ENCODE measurements around the gene CATSPERZ. TPM values are rescaled to one million over a fixed set of nuclear protein-coding genes. Genes with fewer than 3 reads are reported as not detected.
A peak's percentile ranks its signal among the peaks of the same experiment; 100 is the strongest.
"Not testable (repeated sequence)": the region's sequence is repeated elsewhere in the genome, so short reads cannot be mapped to it uniquely, and the experiment has no call there.

CATSPERZ gene
- total RNA-seq, 1 donor from 2014 or later = not detected

DNA sequence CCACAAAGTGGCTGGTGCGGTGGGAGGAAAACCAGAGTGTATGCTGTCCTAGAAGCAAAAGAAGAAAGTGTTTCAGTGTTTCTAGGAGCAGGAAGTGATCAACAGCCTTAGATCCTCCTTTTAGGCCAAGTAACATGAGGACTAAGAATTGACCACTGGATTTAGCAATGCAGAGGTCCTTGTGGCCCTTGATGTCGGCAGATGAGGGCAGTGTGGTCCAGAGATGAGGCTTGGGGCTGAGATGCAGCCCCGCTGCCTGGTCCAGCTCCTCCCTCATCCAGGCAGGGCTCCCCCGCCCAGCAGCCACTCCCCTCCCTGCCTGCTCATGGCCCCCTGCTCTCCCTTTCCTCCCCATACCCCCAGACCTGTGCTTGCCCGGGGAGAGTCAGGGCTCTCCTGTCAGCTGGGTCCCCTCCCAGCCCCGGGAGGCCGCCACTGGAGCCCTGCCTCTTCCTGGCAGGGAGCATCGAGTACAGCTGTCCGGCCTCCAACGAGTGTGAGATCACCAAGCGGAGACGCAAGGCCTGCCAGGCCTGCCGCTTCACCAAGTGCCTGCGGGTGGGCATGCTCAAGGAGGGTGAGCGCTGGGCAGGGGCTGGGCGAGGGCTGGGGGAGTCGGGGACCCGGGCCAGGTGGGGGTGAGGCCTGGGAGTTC lies 13.5 kb downstream of the CATSPERZ start:
- TF ChIP-seq, protein P1, sequence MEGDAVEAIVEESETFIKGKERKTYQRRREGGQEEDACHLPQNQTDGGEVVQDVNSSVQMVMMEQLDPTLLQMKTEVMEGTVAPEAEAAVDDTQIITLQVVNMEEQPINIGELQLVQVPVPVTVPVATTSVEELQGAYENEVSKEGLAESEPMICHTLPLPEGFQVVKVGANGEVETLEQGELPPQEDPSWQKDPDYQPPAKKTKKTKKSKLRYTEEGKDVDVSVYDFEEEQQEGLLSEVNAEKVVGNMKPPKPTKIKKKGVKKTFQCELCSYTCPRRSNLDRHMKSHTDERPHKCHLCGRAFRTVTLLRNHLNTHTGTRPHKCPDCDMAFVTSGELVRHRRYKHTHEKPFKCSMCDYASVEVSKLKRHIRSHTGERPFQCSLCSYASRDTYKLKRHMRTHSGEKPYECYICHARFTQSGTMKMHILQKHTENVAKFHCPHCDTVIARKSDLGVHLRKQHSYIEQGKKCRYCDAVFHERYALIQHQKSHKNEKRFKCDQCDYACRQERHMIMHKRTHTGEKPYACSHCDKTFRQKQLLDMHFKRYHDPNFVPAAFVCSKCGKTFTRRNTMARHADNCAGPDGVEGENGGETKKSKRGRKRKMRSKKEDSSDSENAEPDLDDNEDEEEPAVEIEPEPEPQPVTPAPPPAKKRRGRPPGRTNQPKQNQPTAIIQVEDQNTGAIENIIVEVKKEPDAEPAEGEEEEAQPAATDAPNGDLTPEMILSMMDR (IDR thresholded peaks at IDR 0.05; ENCODE audit: borderline replicate concordance) = no peak
- H3K4me1 ChIP-seq = peaks cover 68% of the 10 kb centered on the region
- peak overlapping the region; percentile 64 for H3K27ac ChIP-seq (replicated peaks)
- H3K36me3 ChIP-seq = peaks cover 31% of the 10 kb centered on the region
- intact Hi-C loops (cut with micrococcal nuclease) = no loop called here
- H3K9me3 ChIP-seq (replicated peaks) = no peaks in the 10 kb centered on the region
- no peaks in the 10 kb centered on the region for H3K27me3 ChIP-seq (ENCODE audit: low read depth)
- peak overlapping the region; percentile 44 for H3K4me3 ChIP-seq
- peak; percentile 69 for DNase-seq

DNA sequence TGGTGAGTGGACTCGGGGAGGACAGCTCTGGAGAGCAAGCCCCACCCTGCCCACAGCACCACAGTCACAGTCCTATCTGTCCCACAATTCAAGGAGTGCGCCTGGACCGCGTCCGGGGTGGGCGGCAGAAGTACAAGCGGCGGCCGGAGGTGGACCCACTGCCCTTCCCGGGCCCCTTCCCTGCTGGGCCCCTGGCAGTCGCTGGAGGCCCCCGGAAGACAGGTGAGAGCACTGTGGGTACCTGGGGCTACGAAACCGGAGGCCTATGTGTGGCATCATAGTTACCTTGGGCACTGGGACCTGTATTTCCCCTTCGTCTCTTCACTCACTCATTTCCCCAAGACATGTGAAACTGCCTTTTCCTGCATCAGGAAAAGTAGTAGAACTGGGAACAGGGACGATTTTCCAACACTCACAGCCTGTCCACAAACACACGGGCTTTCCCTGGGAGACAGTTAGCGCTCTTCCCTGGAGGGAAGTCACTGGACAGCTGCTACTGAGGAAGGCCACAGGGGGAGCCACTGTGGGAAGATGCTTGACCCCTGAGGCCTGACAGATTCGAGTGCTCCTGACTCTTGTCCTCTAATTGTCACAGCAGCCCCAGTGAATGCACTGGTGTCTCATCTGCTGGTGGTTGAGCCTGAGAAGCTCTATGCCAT lies 14.1 kb downstream of the CATSPERZ start:
- Histone ChIP-seq H3K4me3 (peak overlapping the region; percentile 44), H3K9me3 (replicated peaks) (no peaks in the 10 kb centered on the region), H3K4me1 (peaks cover 75% of the 10 kb centered on the region), H3K27me3 (ENCODE audit: low read depth) (no peaks in the 10 kb centered on the region), H3K36me3 (peaks cover 29% of the 10 kb centered on the region), H3K27ac (replicated peaks) (peak overlapping the region; percentile 64)
- no peak for DNase-seq
- TF ChIP-seq, protein P1 (IDR thresholded peaks at IDR 0.05; ENCODE audit: borderline replicate concordance) = no peak
- intact Hi-C loops (cut with micrococcal nuclease) = no loop called here

DNA sequence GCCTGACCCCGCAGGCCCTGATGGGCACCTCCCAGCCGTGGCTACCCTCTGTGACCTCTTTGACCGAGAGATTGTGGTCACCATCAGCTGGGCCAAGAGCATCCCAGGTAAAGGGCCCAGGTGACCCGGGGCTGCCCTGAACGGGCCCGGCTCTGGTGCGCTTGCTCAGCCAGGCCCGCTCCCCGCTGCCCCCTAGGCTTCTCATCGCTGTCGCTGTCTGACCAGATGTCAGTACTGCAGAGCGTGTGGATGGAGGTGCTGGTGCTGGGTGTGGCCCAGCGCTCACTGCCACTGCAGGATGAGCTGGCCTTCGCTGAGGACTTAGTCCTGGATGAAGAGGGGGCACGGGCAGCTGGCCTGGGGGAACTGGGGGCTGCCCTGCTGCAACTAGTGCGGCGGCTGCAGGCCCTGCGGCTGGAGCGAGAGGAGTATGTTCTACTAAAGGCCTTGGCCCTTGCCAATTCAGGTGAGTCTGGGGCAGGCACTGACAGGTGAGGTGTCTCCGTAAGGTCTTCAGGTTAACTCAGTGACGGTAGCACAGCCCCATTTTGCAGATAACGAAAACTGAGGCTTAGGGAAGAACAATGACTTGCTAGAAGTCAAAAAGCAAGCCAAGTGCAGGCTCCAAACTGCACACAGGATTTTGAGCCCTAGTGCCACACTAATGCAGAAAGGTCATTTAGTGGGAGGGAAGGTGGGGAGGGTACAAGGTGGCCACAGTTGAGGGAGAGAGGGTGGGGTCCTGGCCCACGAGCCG lies 14.8 kb downstream of the CATSPERZ start:
- intact Hi-C loops (cut with micrococcal nuclease) = no loop called here
- peaks cover 29% of the 10 kb centered on the region for H3K36me3 ChIP-seq
- peaks cover 79% of the 10 kb centered on the region for H3K4me1 ChIP-seq
- H3K9me3 ChIP-seq (replicated peaks) = no peaks in the 10 kb centered on the region
- TF ChIP-seq, protein P1 (IDR thresholded peaks at IDR 0.05; ENCODE audit: borderline replicate concordance) = no peak
- no peak overlapping the region for H3K4me3 ChIP-seq
- no peak for DNase-seq
- peak overlapping the region; percentile 64 for H3K27ac ChIP-seq (replicated peaks)
- no peaks in the 10 kb centered on the region for H3K27me3 ChIP-seq (ENCODE audit: low read depth)

DNA sequence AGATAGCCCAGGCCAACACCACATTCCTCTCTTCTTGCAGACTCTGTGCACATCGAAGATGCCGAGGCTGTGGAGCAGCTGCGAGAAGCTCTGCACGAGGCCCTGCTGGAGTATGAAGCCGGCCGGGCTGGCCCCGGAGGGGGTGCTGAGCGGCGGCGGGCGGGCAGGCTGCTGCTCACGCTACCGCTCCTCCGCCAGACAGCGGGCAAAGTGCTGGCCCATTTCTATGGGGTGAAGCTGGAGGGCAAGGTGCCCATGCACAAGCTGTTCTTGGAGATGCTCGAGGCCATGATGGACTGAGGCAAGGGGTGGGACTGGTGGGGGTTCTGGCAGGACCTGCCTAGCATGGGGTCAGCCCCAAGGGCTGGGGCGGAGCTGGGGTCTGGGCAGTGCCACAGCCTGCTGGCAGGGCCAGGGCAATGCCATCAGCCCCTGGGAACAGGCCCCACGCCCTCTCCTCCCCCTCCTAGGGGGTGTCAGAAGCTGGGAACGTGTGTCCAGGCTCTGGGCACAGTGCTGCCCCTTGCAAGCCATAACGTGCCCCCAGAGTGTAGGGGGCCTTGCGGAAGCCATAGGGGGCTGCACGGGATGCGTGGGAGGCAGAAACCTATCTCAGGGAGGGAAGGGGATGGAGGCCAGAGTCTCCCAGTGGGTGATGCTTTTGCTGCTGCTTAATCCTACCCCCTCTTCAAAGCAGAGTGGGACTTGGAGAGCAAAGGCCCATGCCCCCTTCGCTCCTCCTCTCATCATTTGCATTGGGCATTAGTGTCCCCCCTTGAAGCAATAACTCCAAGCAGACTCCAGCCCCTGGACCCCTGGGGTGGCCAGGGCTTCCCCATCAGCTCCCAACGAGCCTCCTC lies 15.7 kb downstream of the CATSPERZ start:
- H3K9me3 ChIP-seq (replicated peaks); intact Hi-C loops (cut with micrococcal nuclease); H3K27me3 ChIP-seq (ENCODE audit: low read depth); DNase-seq: not testable (repeated sequence)
- peak overlapping the region; percentile 82 for H3K4me3 ChIP-seq
- peaks cover 31% of the 10 kb centered on the region for H3K36me3 ChIP-seq
- peaks cover 74% of the 10 kb centered on the region for H3K4me1 ChIP-seq
- peak overlapping the region; percentile 100 for H3K27ac ChIP-seq (replicated peaks)

DNA sequence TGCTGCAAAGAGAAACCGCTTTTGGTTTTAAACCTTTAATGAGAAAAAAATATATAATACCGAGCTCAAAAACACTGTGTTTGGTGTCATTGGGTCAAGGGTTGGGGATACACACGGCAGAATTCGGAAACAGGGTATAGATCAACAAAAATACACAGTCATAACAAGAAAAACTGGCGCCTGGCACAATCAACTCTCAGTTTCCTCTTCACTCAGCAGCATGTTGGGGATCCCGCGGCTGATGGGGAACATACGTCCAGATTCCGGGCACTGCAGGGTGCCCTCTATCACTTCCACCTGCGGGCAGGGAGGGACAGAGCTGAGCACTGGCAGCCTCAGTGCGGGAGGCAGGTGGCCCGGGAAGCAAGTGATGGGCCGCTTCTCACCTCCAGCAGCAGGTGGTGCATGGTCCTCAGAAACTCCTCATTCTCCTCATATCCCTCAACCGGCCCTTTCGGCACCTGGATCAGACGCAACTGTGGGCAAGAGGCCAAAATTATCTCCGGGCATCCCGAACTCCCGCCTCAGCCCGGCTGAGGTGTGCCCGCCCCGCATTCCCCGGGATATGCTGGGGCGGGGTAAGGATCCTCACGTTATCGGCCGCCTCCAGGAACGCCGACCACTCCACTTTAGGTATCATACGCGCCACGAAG lies 16.6 kb downstream of the CATSPERZ start:
- peaks cover 72% of the 10 kb centered on the region for H3K4me1 ChIP-seq
- intact Hi-C loops (cut with micrococcal nuclease) = no loop called here
- no peaks in the 10 kb centered on the region for H3K9me3 ChIP-seq (replicated peaks)
- peak overlapping the region; percentile 82 for H3K4me3 ChIP-seq
- peak overlapping the region; percentile 100 for H3K27ac ChIP-seq (replicated peaks)
- TF ChIP-seq, protein P1 (IDR thresholded peaks at IDR 0.05; ENCODE audit: borderline replicate concordance) = no peak
- peaks cover 30% of the 10 kb centered on the region for H3K36me3 ChIP-seq
- H3K27me3 ChIP-seq (ENCODE audit: low read depth) = no peaks in the 10 kb centered on the region
- DNase-seq = no peak

All from left ventricle myocardium inferior (tissue), 1 donor.